ENCODE results near the gene DGUOK.
A peak's percentile ranks its signal among the peaks of the same experiment; 100 is the strongest.

Gene DGUOK

DNA sequence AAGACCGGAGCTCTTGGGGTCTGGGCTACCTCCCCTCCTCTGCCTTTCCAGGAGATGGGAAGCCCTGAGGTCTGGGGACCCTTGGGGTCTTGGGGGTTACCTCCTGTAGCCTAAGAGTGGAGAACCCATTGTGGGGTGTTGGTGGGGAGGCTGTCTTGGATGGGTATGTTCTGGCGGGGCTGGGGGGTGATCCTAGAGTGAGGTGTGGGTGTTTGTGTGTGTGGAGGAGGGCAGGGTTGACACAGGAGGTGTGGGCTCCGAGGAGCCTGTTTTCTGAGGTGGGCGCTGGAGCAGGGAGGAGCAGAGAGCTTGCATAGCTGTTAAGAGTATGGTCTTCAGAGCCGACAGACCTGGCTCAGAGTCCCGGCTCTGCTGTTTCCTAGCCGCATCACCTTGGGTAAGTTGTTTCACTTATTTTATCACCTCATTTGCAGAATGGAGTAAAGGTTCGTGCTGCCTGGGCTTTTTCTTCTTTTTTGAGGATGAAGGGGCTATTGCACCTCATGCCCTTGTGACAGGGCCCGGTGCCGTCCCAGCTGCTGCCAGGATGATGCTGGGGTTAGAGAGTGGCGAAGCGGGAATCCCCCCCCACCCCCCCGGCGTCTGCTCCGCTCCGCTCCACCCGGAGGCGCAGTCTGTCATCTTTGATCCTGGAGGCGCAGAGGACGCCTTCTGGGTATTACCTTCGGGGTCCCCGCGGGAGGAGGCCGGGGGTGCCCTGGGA is 75.3 kb downstream of the DGUOK start:
- peak; percentile 71 for DNase-seq

DNA sequence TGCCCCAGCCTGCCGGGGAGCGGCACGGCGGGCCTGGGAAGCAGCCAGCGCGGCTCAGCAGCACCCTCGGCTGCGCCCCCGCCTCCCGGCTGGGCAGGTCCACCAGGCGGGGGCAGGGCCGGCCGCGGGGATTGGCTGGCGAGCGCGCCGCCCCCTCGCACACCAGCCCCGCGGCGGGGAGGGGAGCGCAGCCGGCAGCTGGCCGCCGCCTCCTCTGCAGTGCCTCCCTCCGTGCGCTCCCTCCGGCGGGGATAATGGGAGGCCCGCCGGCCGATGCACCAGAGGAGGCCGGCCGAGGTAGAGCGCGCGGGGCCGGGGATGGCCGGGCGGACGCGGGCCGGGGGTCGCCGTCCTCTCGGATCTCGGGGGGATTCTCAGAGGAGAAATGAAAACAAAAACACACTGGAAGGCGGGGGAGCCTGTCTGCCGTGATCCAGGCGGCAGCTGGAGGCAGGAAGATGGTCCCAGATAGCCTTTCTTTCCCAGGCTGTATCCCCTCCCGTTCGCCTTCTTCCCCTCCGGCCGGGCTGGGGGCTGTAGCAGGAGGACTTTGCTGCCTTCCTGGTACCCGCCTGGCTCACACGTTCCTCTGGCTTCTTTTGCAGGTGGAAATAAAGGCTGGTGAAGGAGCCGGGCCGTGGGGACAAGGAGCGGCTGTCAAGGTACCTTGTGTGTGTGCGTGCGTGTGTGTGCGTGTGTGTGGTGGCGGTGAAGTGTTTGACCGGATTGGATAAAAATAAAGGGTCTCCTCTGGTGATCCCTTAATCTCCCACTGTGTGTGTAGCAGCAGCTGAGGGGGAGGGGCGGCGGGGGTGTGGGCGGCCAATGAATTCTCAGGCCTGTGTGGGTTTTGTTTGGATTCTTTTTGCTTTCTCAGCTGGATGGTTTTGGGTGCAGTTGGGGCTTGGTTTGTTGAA is 76.1 kb downstream of the DGUOK start:
- DNase-seq = peak; percentile 94

DNA sequence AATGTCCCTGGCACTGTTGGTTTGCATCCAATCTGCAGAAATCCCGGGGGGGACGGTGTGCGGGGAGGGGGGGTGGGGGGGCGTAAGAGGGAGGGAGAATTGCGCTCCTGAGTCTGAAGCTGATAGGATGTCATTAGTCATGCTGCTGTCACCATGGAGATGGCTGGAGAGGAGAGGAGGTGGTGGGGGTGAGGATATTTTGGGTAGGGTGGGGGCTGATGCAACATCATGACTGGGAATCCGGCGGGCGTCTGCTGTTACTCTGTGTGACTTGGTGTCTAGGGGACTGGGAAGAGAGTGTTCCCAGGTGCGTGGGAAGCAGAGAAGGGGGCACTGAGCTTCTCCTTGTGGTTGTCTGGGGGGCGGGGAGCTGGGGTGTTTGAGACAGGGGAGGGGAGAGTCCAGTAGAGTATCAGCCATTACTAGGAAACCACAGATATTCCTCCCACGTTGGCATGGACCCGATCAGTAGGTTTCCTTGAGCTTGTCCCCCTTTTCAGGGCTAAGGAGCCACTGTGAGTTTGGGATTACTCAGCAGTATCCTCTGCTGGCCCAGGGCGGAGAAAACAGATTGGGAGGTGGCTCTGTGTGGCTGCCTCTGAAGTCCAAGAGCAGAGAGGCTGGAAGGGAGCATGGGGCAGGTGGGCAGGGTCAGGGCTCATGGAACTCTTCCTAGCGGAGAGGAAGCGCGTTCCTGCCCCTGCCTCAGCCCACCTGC is 77.0 kb downstream of the DGUOK start:
- peak; percentile 66 for DNase-seq

DNA sequence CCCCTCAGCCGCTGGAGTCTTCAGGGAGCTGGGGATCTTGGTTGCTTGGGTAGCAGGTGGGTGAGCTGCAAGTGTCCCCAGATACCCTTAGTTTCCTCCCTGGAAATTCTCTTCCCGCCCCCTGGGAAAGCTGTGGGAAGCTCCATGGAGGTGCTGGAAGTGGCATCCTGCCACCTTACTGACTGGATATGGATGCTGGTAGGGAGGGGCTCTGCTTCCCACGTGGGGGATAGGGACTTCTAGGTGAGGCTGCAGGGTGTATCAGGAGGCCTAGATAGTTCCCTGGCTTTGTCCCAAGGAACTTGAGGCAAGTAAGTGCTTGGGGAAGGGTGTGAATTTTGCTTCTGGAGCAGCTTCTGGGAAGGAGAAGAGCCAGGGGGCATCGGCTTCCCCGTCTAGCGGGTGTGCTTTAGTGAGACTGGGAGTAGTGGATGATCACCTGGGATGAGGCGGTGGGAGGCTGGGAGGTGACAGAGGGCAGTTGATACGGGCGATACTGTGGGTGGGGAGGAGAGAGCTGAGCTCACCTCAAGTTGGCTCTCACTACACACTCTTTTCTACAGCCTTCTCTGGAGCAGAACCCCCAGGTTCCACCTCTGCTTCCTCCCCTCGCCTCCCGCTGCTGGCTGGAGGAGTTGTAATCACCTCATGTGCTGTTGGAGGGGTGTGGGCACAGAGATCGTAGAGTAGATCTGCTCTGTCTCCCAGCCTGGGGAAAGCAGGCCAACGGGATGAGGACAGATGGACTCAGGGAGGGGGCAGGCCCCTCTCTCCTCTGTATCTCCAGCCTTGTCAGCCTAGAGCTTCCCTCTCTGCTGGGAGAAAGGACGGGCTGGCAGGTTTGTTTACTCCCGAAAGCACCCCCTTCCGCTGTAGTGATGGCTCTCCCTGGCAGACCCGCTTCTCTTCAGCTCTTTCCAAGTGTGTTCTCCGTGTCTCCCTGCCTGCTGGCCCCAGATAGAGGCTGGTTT is 77.8 kb downstream of the DGUOK start:
- peak; percentile 75 for DNase-seq

DNA sequence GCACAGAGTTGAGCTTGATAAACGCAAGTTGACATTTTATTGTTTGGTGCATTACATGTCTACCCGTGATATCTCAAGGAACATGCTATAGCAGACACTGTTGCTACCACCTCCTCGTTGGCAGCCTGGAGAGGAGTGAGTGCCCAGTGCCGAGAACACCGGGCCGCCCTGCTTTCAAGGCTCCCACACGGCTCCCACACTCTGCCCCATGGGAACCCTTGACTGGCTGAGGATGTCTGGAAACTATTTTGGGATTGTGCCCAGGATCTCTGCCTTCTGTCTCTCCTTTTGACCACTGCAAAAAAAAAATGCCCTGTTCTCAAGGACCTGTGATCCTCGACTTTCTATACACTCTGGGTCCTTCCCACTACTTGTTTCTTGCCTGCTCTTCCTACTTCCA is 79.1 kb downstream of the DGUOK start:
- DNase-seq = no peak

DNA sequence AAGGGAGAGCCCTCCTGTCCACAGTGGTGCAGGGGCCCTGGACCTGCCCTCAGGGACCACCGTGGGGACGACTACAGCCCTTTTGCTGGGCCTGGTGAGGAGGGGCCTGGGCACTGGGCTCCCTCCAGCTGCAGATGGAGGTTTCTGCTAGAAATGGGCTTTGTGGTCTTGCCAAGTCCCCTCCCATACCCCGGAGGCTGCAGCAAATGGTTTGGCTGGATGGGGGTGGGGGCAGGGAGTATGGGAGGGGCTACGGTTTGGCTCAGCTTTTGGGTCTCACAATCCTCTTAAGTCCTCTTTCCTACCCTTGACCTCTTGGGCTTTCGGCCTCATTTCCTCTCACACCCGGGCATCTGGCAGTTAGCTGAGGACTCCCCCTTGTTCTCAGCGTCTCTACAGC is 79.8 kb downstream of the DGUOK start:
- peak; percentile 92 for DNase-seq

DNA sequence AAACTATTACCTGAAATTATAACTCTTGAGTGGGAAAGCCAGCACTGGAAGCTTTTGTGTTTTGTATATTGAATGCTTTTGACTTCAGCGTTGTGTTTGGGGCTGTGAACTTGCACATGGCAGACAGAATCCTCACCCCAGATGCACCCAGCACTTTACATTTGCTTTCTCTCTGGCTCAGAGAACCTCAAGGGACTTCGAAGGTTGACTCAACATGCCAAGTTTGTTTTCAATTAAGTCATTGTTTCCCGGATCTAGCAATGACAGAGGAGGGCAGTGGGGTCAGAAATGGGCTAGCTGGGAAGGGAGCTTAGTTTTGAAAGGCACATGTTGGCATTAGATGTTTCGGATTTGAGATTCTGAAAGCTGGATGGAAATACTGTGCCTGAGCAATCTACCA is 80.4 kb downstream of the DGUOK start:
- DNase-seq = no peak

DNA sequence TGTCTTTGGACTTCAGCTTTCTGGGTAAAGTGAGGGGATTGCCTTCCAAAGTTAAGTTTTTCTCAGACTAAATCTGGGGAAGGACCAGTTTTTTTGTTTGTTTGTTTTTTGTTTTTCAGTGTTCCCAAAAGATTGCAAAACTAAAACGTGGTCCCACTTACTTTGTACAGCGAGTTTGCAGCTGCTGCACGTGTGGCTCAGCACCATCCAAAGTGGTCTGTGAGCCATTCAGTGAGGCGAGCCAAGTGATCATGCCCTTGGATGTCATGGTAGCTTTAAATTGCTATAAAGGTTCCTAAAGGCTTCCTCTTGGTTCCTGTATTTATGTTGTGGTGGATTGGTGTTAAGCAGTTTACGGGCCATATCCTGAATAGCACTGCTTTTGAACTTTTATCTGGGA is 81.0 kb downstream of the DGUOK start:
- DNase-seq = no peak

Measured in NCI-H82 (cell line).